NCI-H524 (cell line): ENCODE results near the gene PLK5.
A peak's percentile ranks its signal among the peaks of the same experiment; 100 is the strongest.
"Not testable (repeated sequence)": the region's sequence is repeated elsewhere in the genome, so short reads cannot be mapped to it uniquely, and the experiment has no call there.

Source experiments
- DNase-seq, 2 experiments: peaks; one replicate each; lab custom pipeline; 2025; lab: John Stamatoyannopoulos, UW

Gene PLK5, protein sequence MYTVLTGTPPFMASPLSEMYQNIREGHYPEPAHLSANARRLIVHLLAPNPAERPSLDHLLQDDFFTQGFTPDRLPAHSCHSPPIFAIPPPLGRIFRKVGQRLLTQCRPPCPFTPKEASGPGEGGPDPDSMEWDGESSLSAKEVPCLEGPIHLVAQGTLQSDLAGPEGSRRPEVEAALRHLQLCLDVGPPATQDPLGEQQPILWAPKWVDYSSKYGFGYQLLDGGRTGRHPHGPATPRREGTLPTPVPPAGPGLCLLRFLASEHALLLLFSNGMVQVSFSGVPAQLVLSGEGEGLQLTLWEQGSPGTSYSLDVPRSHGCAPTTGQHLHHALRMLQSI

DNA sequence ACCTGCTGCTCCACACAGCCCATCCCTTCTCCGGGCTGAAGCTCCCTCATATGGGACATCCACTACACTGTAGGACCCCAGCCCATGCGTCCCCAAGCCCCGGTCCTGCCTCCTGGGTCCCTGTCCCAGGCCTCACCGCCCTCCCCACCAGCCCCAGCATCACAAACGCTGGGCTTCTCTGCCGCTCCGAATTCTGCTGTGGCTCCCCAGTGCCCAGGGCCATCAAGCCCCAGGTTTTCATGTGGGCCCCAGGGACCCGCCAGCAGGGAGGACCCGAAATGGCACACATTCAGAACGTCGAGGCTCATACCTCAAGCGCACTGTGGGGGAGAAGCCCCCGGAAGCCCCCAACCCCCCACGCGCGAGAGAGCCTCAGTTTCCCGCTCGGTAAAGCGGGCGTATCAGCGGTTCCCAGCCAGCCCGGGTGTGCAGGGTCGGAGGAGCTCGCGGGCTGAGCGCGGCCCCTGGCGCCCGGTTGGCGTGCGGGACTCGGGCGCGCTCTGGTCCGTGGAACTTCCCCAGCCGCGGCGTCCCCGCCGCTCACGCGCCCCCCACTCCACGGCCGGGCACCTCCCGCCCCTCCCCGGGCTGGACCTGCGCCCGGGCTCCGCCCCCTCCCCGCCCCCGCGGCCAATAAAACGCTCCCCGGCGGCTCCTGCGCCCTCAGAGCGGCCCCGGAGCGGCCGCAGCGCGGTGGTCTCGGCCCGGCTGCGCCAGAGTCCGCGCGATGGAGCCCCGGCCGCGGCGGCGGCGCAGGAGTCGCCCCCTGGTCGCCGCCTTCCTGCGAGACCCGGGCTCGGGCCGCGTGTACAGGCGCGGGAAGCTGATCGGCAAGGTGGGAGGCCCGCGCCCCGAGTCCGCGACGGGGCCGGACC is at the start of gene PLK5:
PLK5 (plus strand) TSS at position 666 of the 875 bp plus-strand sequence. CDS start 2,920 bp downstream, outside the sequence.
- DNase-seq = no peak

DNA sequence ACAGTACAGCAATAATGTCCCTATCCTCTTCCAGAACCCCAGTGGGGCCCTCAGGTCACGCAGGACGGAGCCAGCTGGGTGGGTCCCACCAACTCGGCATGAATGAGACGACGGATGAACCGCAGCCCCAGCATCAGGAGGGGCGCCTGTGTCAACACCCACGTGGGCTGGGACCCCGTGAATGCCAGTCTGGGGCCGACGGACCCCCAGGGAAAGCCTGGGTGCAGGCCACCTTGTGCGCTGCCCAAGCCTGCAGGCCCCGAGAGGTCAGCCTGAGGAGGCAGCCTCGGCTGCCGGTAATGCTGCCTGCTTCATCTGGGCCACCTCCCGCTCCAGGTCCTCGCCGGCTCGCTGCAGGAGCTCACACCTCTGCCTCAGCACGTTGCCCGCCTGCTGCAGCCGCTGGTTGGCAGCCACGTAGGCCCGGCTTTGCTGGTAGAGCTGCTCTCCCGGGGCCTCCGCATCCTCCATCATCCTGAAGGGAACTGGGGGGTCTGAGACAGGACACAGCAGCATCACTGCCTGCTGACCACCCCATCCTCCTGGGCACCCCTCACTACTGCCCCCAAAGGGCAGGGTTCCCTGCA is 49.0 kb upstream of the PLK5 start:
- no peak for DNase-seq

DNA sequence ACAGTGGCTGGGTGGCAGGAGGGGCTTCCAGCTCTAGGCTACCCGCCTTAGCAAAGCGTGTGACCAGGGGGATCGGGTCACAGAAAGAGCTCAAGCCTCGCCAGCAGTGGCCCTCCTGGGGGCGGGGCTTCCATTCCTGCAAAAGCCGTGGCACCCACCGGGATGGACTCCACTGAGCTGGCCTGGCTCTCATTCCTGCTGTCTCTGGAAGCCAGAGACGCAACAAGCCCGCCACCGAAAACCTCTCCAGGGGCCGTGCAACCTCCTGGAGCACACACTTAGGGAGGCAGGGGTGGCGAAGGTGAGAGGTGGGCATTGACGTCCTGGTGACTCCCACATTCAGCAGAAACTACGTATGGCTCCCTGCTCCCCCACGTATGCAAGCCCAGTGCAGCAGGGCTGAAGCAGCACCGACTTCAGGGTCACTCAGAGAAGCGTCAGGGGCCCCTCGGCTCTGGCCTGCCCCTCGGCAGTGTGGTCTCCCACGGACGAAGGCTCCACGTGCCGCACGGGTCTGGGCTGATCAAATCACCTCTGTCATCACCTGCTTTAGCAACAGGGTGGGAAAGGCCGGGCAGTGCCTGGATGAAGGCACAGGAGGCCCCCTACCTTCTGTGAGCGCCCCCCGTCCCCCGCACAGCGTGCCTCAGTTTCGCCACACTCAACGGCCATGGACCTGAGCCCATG is 48.0 kb upstream of the PLK5 start:
- DNase-seq = no peak

DNA sequence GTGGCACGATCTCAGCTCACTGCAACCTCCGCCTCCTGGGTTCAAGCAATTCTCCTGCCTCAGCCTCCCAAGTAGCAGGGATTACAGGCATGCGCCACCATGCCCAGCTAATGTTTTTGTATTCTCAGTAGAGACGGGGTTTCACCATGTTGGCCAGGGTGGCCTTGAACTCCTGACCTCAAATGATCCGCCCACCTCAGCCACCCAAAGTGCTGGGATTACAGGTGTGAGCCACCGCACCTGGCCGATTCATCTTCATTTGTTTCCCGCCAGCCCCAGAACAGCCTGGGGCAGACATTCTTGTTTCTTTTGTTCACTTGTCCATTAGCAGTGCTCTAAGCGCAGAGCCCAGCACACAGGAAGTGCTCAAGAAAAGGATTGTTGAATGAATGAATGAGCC is 46.8 kb upstream of the PLK5 start:
- DNase-seq = not testable (repeated sequence)

DNA sequence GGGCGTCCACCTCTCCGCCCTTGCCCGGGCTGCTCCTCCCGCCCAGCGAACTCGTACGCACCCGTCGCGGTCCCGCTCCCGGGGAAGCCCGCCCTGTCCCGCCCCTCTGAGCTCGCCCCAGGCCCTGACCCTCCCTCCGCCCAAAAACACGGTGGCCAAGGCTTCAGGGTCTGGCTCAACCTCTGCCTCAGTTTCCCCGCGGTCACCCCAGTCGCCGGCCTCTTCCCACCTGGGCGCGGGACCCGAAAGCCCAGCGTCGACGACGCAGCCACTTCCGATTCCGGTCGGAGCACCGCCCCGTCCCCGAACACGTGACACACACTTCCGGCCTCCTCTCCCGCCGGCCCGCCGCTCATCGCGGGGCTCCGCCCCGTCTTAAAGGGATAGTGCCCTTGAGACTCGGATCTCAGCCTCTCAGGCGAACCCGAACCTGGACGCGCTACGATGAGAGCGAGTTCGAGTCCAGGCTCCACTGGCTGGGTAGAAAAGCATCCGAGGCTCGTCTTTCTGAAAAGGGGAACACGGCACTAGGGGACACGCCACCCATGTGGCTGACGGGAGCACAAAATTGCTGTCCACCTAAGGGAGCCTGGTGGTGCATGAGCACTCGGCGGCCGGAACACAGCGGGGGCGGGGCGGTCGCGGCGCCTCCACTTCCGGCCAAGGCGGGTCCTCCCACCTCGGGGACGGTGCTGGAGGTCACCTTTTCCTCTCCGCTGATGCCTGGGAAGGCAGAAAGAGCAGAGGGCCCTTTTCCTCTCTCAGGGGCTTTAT is 44.8 kb upstream of the PLK5 start, which contains the start of gene C19orf25:
C19orf25 (minus strand) TSS at position 282 of the 774 bp plus-strand sequence. CDS start 312 bp downstream, outside the sequence.
- DNase-seq = peak; percentile 89 to 96

DNA sequence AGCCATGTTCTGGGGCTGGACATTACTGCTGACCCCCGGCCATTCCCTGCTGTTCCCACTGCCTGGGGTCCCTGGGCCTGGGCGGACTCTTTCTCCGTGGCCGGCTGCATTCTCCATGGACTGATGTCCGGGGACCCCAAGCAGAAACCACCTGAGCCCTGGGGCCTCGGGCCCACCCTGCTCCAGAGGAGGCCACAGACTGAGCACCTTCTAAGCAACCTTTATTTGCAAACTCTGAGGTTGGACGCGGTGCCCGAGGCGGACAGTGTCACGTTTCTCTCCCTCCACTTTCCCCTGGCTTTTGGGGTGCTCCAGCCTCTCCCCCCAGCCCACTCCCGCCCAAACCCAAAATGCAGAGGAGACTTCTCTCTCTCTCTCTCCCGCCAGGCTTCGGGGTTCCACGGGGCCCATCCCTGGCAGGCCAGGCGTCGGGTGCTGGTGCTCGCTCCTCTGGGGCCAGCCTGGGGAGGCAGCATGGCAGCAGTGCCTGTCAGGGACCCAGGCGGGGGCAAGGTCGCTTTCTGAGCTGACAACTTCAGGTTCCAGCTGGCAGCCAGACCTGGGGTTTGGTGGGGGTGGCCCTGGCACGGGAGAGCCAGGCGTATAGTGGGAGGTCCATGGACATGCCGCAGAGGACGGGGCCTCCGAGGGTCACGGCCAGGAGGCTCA is 42.5 kb upstream of the PLK5 start:
- no peak for DNase-seq

DNA sequence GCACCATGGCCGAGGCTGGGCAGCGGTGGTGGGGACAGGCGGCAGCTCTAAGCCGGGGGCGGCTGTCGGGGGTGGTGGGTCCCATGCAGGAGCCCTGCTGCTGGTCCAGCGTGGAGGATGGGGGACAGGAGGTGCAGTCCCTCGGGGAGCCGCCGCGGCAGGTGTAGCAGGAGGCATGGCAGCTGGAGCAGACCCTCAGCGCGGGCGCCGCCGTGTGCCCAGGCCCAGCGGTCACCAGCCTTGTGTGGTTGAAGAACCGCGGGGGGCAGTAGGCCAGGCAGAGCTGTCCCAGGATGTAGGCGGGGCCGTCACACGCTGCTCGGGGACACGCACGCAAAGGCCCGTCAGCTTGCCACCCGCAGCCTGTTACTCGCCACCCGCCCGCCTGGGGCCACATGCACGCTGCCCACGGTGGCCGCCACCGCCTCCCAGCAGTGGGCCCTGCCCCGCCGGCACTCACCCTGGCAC is 42.0 kb upstream of the PLK5 start:
- peak in 1 of 2 experiments; percentile 50 for DNase-seq

DNA sequence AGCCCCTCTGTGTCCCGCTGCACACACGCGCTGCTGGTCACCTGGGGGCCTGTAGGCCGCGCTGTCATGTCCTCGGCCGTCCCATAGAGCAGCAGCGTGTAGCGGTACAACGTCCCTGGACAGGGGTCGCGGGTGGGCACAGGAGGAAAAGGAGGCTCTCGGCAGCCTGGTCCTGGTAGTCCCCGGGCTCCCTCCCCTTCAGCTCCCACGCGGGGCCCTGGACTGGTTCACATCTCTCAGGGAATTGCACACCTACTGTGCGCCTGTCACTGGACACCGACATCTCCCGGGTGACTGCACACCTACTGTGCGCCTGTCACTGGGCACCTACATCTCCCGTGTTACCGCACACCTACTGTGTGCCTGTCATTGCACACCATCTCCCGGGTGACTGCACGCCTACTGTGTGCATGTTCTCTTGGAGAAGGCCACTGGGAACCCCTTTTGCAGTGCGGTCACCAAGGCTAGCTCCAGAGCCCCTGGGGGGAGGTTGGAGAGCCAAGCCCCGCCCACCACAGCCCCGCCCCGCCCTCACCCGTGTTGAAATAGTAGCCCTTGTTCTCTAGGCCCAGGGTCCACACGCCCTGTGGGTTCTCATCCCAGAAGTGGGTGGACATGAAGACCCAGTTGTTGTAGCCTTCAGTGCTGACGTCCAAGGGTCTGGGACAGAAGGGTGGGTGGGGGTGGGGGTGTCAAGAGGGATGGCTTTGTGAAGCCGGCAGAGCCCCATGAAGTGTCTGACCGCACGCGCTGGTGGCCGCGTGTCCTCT is 41.3 kb upstream of the PLK5 start:
- DNase-seq = no peak

DNA sequence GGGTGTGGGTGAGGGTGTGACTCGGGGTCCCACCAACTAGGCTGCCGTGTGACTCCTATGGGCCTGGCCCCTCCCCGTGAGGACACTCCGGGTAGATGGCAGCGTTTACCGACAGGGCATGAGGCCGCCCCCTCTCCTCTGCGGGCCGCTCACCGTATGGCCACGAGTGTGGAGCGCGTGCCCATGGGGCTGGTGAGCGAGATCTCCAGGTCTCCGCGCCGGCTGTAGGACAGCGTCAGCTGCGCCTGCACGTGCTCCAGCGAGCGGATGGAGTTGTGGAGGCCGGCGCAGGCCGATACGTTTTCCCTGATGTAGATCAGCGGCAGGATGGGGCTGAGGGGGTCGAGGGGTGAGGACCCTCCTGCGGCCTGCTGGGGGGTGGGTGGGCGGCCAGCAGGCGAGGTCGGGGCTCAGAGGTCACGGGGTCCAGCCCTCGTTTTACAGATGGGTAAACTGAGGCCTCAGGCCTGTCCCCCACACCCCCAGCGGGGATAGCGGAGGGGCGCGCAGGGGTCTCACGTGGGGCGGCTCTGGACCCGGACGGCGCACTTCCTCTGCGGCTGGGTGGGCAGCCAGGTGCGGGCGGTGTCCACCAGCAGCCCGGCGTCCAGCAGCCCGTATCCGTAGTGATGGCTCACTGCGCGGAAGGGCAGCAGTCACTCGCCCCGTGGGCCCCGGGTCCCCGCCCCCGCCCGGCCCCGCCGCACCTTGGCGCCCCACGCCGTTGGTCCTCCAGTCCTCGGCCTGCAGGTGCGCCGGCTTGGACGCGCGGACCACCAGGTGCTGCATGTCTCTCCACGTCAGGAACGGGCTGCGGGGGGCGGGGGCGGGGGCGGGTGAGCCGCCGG is 40.5 kb upstream of the PLK5 start:
- no peak for DNase-seq

DNA sequence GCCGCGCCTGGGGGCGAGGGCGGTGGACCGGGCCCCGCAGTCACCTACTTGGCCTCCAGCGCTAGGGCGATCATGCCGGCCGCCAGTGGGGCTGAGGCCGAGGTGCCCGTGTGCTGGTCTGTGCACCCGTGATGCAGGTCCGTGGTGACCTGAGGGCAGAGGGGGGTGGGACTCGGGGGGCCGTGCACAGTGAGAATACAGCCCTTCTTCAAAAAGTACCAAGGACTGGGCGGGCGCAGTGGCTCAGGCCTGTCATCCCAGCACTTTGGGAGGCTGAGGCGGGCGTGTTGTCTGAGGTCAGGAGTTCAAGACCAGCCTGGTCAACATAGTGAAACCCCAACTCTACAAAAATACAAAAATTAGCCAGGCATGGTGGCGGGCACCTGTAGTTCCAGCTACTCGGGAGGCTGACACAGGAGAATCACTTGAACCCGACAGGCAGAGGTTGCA is 39.9 kb upstream of the PLK5 start:
- no peak for DNase-seq

DNA sequence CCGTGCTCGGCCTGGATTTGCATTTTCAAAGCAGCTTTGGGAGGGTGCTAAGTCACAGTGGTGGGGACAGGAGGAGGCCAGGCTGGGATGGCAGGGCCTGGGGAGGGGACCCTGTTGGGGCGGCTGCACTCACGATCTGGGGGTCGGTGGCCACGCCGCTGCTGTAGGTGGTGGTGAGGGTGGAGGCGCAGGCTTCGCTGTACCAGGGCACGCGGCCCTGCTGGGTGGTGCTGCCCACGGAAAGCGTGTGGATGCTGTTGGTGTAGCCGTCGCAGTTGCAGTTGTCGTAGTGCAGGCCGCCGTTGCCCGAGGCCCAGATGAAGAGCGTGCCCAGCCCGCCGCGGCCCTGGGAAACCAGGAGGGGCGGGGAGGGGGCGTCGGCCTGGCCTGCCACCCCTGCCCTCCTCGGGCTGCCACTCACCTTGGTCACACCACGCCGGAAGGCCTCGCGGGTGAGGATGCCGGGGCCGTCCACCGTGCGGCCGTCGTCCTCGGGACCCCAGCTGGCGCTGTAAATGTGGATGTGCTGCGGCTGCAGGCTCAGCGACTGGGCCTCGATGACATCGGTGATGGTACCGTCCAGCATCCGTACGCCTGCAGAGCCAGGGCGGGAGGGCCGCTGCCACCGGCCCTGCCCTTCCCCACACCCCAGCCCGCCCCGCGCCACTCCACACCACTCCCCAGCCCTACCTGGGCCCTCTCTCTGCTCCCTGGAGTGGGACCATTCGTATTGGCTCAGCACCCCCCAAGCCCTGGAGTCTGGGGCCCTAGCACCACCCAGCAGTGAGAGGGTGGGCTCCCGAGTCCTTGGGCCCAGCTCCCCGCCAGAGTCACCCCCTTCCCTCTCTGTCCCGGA is 36.9 kb upstream of the PLK5 start:
- no peak for DNase-seq

DNA sequence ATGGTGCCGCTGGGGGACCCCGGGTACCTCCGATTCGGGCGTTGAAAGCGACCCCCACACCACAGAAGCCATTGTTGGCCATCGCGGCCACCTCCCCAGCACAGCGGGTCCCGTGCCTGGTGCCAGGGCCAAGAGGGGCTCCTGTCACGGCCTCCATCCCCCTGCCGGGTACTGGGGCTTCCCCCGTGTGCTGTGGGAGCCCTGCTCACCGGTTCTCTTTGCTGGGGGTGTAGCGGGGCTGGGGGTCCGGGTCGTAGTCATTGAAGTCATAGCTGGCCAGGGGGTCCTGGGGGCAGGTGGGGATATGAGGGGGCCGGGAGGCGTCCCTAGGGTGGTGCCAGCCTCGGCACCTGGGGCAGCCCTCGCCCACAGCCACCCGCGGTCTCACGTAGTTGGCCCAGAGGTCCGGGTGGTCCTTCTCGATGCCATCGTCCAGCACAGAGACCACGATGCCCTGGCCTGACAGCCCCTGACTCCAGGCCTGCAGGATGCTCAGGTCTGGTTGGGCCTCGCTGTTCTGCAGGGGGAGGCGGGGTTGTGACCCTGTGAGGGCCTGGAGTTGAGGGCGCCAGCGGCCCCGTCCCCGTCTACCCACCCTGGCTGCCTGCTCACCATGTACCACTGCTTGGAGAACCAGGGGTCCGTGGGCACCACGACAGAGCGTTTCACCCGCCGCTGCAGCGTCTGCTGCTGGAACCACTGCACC is 36.1 kb upstream of the PLK5 start:
- no peak for DNase-seq

DNA sequence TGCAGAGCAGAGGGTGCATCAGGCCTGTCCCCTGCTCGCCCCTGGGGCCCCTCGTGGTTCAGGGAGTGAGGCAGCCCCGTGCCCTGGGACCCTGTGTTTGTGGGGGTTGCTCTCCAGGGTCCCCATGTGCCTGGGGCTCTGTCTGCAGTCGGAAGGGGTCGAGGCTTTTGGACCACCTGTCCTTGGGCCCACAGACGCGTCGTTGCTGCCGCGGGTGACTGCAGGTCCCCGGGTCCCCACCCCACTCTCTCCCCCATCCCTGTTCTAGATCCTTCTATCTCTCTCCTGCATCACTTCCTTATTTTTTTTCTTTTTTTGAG is 35.6 kb upstream of the PLK5 start:
- DNase-seq = no peak

DNA sequence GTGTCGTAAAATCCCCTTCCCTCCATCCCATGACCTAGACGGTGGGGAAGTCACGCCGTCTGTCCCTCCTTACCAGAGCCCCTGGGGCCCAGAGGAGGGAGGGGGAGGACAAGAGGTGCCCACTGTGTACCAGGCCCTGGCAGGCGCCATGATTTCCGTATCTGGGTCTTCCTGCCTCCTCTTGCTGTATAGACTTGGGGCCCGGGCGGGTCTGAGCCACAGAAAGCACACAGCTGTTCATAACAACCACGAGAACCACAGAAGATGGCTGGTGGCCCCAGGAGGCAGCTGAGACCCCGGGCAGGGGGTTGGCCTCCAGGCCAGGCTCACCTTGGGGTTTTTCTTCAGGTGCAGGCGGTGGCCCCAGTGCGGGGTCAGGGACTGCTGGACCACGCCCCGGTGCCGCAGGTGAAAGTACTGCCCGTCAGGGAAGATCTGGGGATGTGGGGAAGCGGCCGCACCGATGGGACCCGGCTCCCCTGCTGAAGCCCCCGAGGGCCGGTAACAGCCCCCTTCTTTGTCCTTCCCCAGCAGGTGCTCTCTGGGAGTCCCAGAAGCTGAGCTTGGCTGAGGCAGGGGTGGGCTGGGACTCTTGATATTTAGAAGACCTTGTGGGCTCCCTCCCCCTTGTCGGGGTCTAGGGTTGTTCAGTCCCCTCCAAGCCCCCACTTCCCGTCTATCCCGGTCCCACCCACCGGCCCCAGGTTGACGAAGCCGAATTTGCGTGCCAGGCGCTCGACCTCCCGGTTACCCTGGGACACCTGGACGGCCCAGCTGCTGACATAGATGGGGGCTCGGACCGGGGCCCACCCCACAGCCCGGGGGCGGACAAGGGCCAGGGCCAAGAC is 34.2 kb upstream of the PLK5 start:
- DNase-seq = no peak

DNA sequence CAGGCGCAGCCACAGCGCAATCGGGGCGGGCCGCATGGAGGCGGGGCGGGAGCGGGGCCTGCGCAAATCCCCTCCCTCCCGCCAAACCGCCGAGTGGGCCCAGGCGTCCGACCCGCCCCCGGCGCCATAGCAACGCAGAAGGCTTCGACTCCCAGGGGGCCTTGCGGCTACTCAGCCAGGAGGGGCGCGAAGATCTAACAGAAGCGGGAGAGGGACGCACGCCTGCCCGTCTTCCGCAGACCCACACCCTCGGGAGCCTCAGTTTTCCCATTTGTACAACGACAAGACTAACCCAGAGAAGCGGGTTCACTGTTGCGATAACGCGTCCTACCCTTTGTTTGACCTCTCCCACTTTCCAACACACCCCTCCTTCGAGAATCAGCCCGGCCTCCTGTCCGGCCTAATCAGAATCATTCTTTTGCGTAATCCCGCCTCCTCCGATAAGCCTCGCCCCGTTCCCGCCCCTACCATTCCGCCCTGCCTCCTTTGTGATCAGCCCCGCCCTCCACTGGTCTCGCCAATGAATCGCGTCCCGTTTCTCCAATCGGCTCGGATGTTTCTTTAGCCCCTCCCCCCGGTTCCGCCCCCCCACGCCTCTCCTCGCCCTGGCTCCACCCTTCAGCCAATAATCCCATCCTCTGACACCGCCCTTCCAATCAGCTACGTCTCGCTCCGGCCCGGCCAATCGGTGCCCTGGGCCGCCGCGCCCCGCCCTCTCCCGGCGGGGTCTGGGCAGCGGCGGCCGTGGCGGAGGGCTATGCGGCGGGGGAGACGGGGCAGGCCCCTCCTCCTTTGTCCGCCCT is 33.4 kb upstream of the PLK5 start, which contains the start of gene PCSK4:
PCSK4 (minus strand) TSS at position 40 of the 803 bp plus-strand sequence; CDS start at position 36, 4 bp downstream.
- DNase-seq = peak; percentile 99
